Fibroblast of gingiva (primary cell): ENCODE measurements around the gene TMEM59.
A peak's percentile ranks its signal among the peaks of the same experiment; 100 is the strongest.

ENCODE experiments used
- DNase-seq: peaks from one replicate; pipeline ENCODE4 v3.0.0-alpha.2; 2011; ENCODE audit warnings: low read depth

Gene TMEM59

GRCh38 chr1:53984726-53985125, 68.3 kb downstream of the TMEM59 start:
- no peak for DNase-seq

DNA sequence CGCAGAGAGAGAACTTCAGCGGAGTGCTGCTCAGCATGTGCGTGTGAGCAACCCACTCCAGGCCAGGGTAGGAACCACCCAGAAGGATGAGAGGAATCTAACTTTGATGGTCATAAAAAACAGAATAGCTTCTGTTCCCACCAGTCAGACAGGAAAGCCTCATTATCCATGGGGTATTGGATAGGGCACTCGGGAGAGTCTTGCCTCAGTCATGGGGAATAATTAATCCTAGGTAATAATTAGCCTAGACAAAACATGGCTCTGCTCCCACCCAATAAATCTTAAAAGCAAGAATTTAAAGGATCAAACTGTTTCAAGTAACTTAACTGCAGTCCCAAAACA, 70.3 kb downstream of the TMEM59 start:
- no peak for DNase-seq

- DNase-seq = peak; percentile 14
These were observed 70.8 kb downstream of the TMEM59 start for GRCh38 chr1:53982034-53982762.

DNA sequence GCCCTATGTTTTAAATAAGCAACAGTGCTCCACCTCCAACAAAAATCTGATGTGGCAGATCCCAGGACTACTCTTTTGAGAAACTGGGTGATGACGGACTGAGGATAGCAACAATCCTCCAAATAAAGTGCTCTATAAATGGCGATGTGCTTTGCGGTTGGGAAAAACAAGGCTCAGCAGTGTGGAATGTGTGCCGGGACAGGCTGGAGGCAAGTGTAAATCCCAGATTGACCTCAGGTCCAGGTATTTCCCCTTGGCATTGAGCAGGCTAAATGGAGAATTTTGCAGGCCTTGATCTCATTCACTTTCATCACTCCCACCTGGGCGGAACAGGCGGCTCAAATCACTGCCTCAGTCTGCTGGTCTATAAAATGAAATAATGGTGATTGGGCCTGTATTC, 71.8 kb downstream of the TMEM59 start:
- no peak for DNase-seq

- no peak for DNase-seq
These were observed 73.1 kb downstream of the TMEM59 start for GRCh38 chr1:53979712-53980450.
